Activated naive CD8-positive, alpha-beta T cell (primary cell): Measurements from ENCODE around the gene EGF.

Source experiments
- H3K27ac Mint-ChIP-seq: one replicate; pipeline ENCODE4 v1.8.0; 2021; ENCODE audit warnings: mixed read lengths
- H3K27me3 Mint-ChIP-seq: one replicate; pipeline ENCODE4 v1.8.0; 2021; ENCODE audit warnings: mixed read lengths
- H3K36me3 Mint-ChIP-seq: one replicate; pipeline ENCODE4 v1.8.0; 2021; ENCODE audit warnings: mixed read lengths
- H3K4me1 Mint-ChIP-seq: one replicate; pipeline ENCODE4 v1.8.0; 2021; ENCODE audit warnings: low read depth, mixed read lengths
- H3K4me3 Mint-ChIP-seq: one replicate; pipeline ENCODE4 v1.8.0; 2021; ENCODE audit warnings: mild to moderate bottlenecking, mixed read lengths
- H3K9me3 Mint-ChIP-seq: one replicate; pipeline ENCODE4 v1.8.0; 2021; ENCODE audit warnings: low read depth, mixed read lengths

The EGF gene

GRCh38 chr4:109966891-109967481 lies 54.3 kb downstream of the EGF start:
- H3K4me3 Mint-ChIP-seq: no peak overlapping the region
- no peaks in the 10 kb centered on the region for H3K9me3 Mint-ChIP-seq
- no peaks in the 10 kb centered on the region for H3K36me3 Mint-ChIP-seq
- no peak overlapping the region for H3K27ac Mint-ChIP-seq
- H3K27me3 Mint-ChIP-seq: peaks cover 11% of the 10 kb centered on the region
- H3K4me1 Mint-ChIP-seq: peaks cover 11% of the 10 kb centered on the region

- Mint-ChIP-seq H3K27ac (no peak overlapping the region), H3K4me1 (peaks cover 11% of the 10 kb centered on the region), H3K27me3 (peaks cover 7% of the 10 kb centered on the region), H3K9me3 (no peaks in the 10 kb centered on the region), H3K36me3 (no peaks in the 10 kb centered on the region), H3K4me3 (no peak overlapping the region)
Observed at GRCh38 chr4:109967798-109968520, 55.3 kb downstream of the EGF start.

- H3K9me3 Mint-ChIP-seq: no peaks in the 10 kb centered on the region
- H3K4me3 Mint-ChIP-seq: no peak overlapping the region
- H3K4me1 Mint-ChIP-seq: peaks cover 11% of the 10 kb centered on the region
- H3K27me3 Mint-ChIP-seq: peaks cover 7% of the 10 kb centered on the region
- H3K27ac Mint-ChIP-seq: no peak overlapping the region
- no peaks in the 10 kb centered on the region for H3K36me3 Mint-ChIP-seq
Observed at GRCh38 chr4:109969087-109969486, 56.4 kb downstream of the EGF start.

GRCh38 chr4:109969919-109970318 lies 57.2 kb downstream of the EGF start:
- no peaks in the 10 kb centered on the region for H3K9me3 Mint-ChIP-seq
- no peak overlapping the region for H3K4me3 Mint-ChIP-seq
- no peaks in the 10 kb centered on the region for H3K36me3 Mint-ChIP-seq
- no peak overlapping the region for H3K27ac Mint-ChIP-seq
- peaks cover 7% of the 10 kb centered on the region for H3K27me3 Mint-ChIP-seq
- peaks cover 11% of the 10 kb centered on the region for H3K4me1 Mint-ChIP-seq

GRCh38 chr4:109972786-109973528 lies 60.3 kb downstream of the EGF start:
- Mint-ChIP-seq H3K36me3 (no peaks in the 10 kb centered on the region), H3K4me3 (no peak overlapping the region), H3K27ac (no peak overlapping the region), H3K4me1 (peaks cover 11% of the 10 kb centered on the region), H3K9me3 (no peaks in the 10 kb centered on the region), H3K27me3 (no peaks in the 10 kb centered on the region)

GRCh38 chr4:109973529-109973905 lies 60.8 kb downstream of the EGF start:
- H3K27ac Mint-ChIP-seq: no peak overlapping the region
- H3K4me3 Mint-ChIP-seq: no peak overlapping the region
- H3K36me3 Mint-ChIP-seq: no peaks in the 10 kb centered on the region
- no peaks in the 10 kb centered on the region for H3K9me3 Mint-ChIP-seq
- peaks cover 11% of the 10 kb centered on the region for H3K4me1 Mint-ChIP-seq
- no peaks in the 10 kb centered on the region for H3K27me3 Mint-ChIP-seq

GRCh38 chr4:109976189-109976588 lies 63.5 kb downstream of the EGF start:
- Mint-ChIP-seq H3K36me3 (no peaks in the 10 kb centered on the region), H3K27ac (no peak overlapping the region), H3K9me3 (no peaks in the 10 kb centered on the region), H3K4me1 (no peaks in the 10 kb centered on the region), H3K27me3 (peaks cover 5% of the 10 kb centered on the region), H3K4me3 (no peak overlapping the region)

GRCh38 chr4:109977854-109978501 lies 65.3 kb downstream of the EGF start:
- H3K4me3 Mint-ChIP-seq: no peak overlapping the region
- no peaks in the 10 kb centered on the region for H3K9me3 Mint-ChIP-seq
- peaks cover 5% of the 10 kb centered on the region for H3K27me3 Mint-ChIP-seq
- no peak overlapping the region for H3K27ac Mint-ChIP-seq
- H3K36me3 Mint-ChIP-seq: no peaks in the 10 kb centered on the region
- no peaks in the 10 kb centered on the region for H3K4me1 Mint-ChIP-seq

GRCh38 chr4:109978704-109979454 lies 66.2 kb downstream of the EGF start:
- Mint-ChIP-seq H3K36me3 (no peaks in the 10 kb centered on the region), H3K27ac (no peak overlapping the region), H3K9me3 (no peaks in the 10 kb centered on the region), H3K27me3 (peaks cover 5% of the 10 kb centered on the region), H3K4me3 (no peak overlapping the region), H3K4me1 (no peaks in the 10 kb centered on the region)

GRCh38 chr4:109979920-109980717 lies 67.4 kb downstream of the EGF start:
- Mint-ChIP-seq H3K4me3 (no peak overlapping the region), H3K27me3 (peaks cover 5% of the 10 kb centered on the region), H3K36me3 (no peaks in the 10 kb centered on the region), H3K27ac (no peak overlapping the region), H3K9me3 (no peaks in the 10 kb centered on the region), H3K4me1 (no peaks in the 10 kb centered on the region)

GRCh38 chr4:109981936-109982335 lies 69.3 kb downstream of the EGF start:
- Mint-ChIP-seq H3K27ac (no peak overlapping the region), H3K27me3 (peaks cover 5% of the 10 kb centered on the region), H3K4me3 (no peak overlapping the region), H3K36me3 (no peaks in the 10 kb centered on the region), H3K9me3 (no peaks in the 10 kb centered on the region), H3K4me1 (no peaks in the 10 kb centered on the region)

- no peak overlapping the region for H3K4me3 Mint-ChIP-seq
- H3K4me1 Mint-ChIP-seq: no peaks in the 10 kb centered on the region
Observed at GRCh38 chr4:109982521-109982920, 69.8 kb downstream of the EGF start.

GRCh38 chr4:109985993-109986974 lies 73.6 kb downstream of the EGF start:
- Mint-ChIP-seq H3K27me3 (no peaks in the 10 kb centered on the region), H3K36me3 (no peaks in the 10 kb centered on the region), H3K27ac (no peak overlapping the region), H3K4me1 (no peaks in the 10 kb centered on the region), H3K9me3 (no peaks in the 10 kb centered on the region), H3K4me3 (no peak overlapping the region)

More at GRCh38 chr4:109982521-109982920, 69.8 kb downstream of the EGF start:
- Mint-ChIP-seq H3K9me3 (no peaks in the 10 kb centered on the region), H3K27ac (no peak overlapping the region), H3K36me3 (no peaks in the 10 kb centered on the region), H3K27me3 (peaks cover 5% of the 10 kb centered on the region)
